DND-41 (cell line): ENCODE results near the gene CITED2.

Source experiments
- ATAC-seq: fragments of 200-7000 bp; cut with Tn5 transposase; 3 replicates; pipeline ENCODE4 v1.9.1; 2021; ENCODE audit warnings: low read depth; ENCODE audit not compliant: insufficient read depth
- DNase-seq: peaks from one replicate; pipeline ENCODE4 v3.0.0-alpha.2; 2020
- H2AFZ ChIP-seq: 2 replicates; pipeline ENCODE4 v1.6.0; 2012; ENCODE audit warnings: low read depth, low read length
- H3K27ac ChIP-seq: 2 replicates; pipeline ENCODE4 v1.5.1; 2012; ENCODE audit warnings: low read length, inconsistent platforms
- H3K27me3 ChIP-seq: fragments of 200-600 bp; sonication (generic); 2 replicates; pipeline ENCODE4 v1.6.0; 2012; ENCODE audit warnings: low read length, mild to moderate bottlenecking, inconsistent platforms; ENCODE audit not compliant: insufficient read depth, poor library complexity
- H3K36me3 ChIP-seq: 2 replicates; pipeline ENCODE4 v1.5.1; 2012; ENCODE audit warnings: low read length, inconsistent platforms; ENCODE audit not compliant: insufficient read depth
- H3K4me1 ChIP-seq: 2 replicates; pipeline ENCODE4 v1.5.1; 2012; ENCODE audit warnings: mild to moderate bottlenecking, low read length; ENCODE audit not compliant: insufficient read depth
- H3K4me2 ChIP-seq: 2 replicates; pipeline ENCODE4 v1.6.0; 2012; ENCODE audit warnings: mild to moderate bottlenecking, moderate library complexity, low read length, inconsistent platforms; ENCODE audit not compliant: insufficient read depth
- H3K4me3 ChIP-seq, 2 experiments: fragments of 200-600 bp in 1 of 2; shearing (Covaris generic) in 1 of 2; 2 replicates each; pipeline ENCODE4 v1.5.1; 2012 to 2016; ENCODE audit warnings: inconsistent platforms in 2 of 2, low read length in 2 of 2, mild to moderate bottlenecking in 2 of 2, low read depth in 1 of 2, moderate library complexity in 1 of 2
- H3K79me2 ChIP-seq: 2 replicates; pipeline ENCODE4 v1.6.0; 2012; ENCODE audit warnings: low read length, inconsistent platforms; ENCODE audit not compliant: insufficient read depth
- H3K9ac ChIP-seq: 2 replicates; pipeline ENCODE4 v1.6.0; 2012; ENCODE audit warnings: low read depth, mild to moderate bottlenecking, inconsistent platforms, low read length, moderate library complexity
- H3K9me3 ChIP-seq: 2 replicates; pipeline ENCODE4 v1.5.1; 2012; ENCODE audit warnings: low read length, moderate library complexity, mild to moderate bottlenecking, inconsistent platforms; ENCODE audit not compliant: insufficient read depth, severe bottlenecking
- H4K20me1 ChIP-seq: 2 replicates; pipeline ENCODE4 v1.6.0; 2012; ENCODE audit warnings: low read length; ENCODE audit not compliant: insufficient read depth
- CTCF ChIP-seq: IDR thresholded peaks from 2 replicates; pipeline ENCODE4 v1.5.1; 2012; ENCODE audit warnings: borderline replicate concordance, low read length, moderate library complexity, mild to moderate bottlenecking; ENCODE audit not compliant: poor library complexity, severe bottlenecking; ENCODE audit errors: extremely low read depth
- EZH2 ChIP-seq: IDR thresholded peaks from 3 replicates; pipeline ENCODE4 v1.6.1; 2012; ENCODE audit warnings: borderline replicate concordance, low read depth, mild to moderate bottlenecking, moderate library complexity, low read length, inconsistent platforms; ENCODE audit not compliant: severe bottlenecking

CITED2 gene

GRCh38 chr6:139374357-139375225 lies at the start of gene CITED2:
Gene CITED2, minus strand, starts transcription at chr6:139374648. Its CDS starts 704 bp downstream, at chr6:139373944.
- H4K20me1 ChIP-seq: no peaks in the 10 kb centered on the region
- H3K36me3 ChIP-seq: no peaks in the 10 kb centered on the region; the same call in 1 of the 2 replicates
- peaks cover 17% of the 10 kb centered on the region for H3K79me2 ChIP-seq
- ATAC-seq (peak; percentile 73), DNase-seq (peak; percentile 91)
- peak within 1 kb of the TSS; percentile 83 for H3K9ac ChIP-seq
- H3K4me1 ChIP-seq: peaks cover 35% of the 10 kb centered on the region
- peak within 1 kb of the TSS; percentile 42 to 77 for H3K4me3 ChIP-seq
- H3K27ac ChIP-seq: peak within 1 kb of the TSS; percentile 96
- H3K4me2 ChIP-seq: peak within 1 kb of the TSS; percentile 95
- H2AFZ ChIP-seq: peak within 1 kb of the TSS; percentile 91
- H3K9me3 ChIP-seq: no peaks in the 10 kb centered on the region
- TF ChIP-seq CTCF (peak; percentile 8), EZH2 (no peak)
- H3K27me3 ChIP-seq: no peaks in the 10 kb centered on the region

- no peak for ATAC-seq
Measured at GRCh38 chr6:139423037-139423703, 48.7 kb upstream of the CITED2 start.

GRCh38 chr6:139422105-139423036 lies 47.9 kb upstream of the CITED2 start:
- Histone ChIP-seq H3K9me3 (no peaks in the 10 kb centered on the region), H4K20me1 (no peaks in the 10 kb centered on the region), H3K4me1 (no peaks in the 10 kb centered on the region), H3K4me2 (no peak overlapping the region), H3K27me3 (peaks cover 9% of the 10 kb centered on the region), H3K79me2 (no peaks in the 10 kb centered on the region), H3K27ac (no peak overlapping the region), H3K4me3 (no peak overlapping the region), H3K36me3 (no peaks in the 10 kb centered on the region), H3K9ac (no peak overlapping the region), H2AFZ (no peak overlapping the region)
- DNase-seq (no peak), ATAC-seq (no peak)
- TF ChIP-seq EZH2 (no peak), CTCF (no peak)

More at GRCh38 chr6:139423037-139423703, 48.7 kb upstream of the CITED2 start:
- peaks cover 4% of the 10 kb centered on the region for H3K27me3 ChIP-seq
- no peak overlapping the region for H3K4me3 ChIP-seq
- H3K4me2 ChIP-seq: no peak overlapping the region
- DNase-seq: no peak
- H3K36me3 ChIP-seq: no peaks in the 10 kb centered on the region
- H3K4me1 ChIP-seq: no peaks in the 10 kb centered on the region
- no peaks in the 10 kb centered on the region for H4K20me1 ChIP-seq
- no peak overlapping the region for H2AFZ ChIP-seq
- H3K27ac ChIP-seq: no peak overlapping the region
- H3K9ac ChIP-seq: no peak overlapping the region
- no peaks in the 10 kb centered on the region for H3K9me3 ChIP-seq
- TF ChIP-seq CTCF (no peak), EZH2 (no peak)
- no peaks in the 10 kb centered on the region for H3K79me2 ChIP-seq
